Measurements from ENCODE around the gene CTXN1. TPM values are rescaled to one million over a fixed set of nuclear protein-coding genes. Genes with fewer than 3 reads are reported as not detected.

CTXN1 gene
- total and polyA plus RNA-seq, 2 donors (not counting 1 experiment from before 2014, with no cell fraction given), result 0.66 to 0.85 TPM

- TF ChIP-seq EZH2 (IDR thresholded peaks at IDR 0.05; ENCODE audit: low read length, missing control alignments), result no peak
- no peak for TF ChIP-seq CTCF (conservative IDR thresholded peaks at IDR 0.05 in 1 of 2, IDR thresholded peaks at IDR 0.05 in 1 of 2; ENCODE audit: low read depth in 1 of 2, low read length in 2 of 2)
- Histone ChIP-seq H3K27ac (ENCODE audit: insufficient read depth, low read length) (no peak overlapping the region), H3K9me3 (ENCODE audit: control insufficient read depth, insufficient read depth, low read depth, low read length) (no peaks in the 10 kb centered on the region), H2AFZ (ENCODE audit: low read length) (no peak overlapping the region), H3K9ac (ENCODE audit: insufficient read depth, low read length) (no peak overlapping the region), H3K27me3 (ENCODE audit: control insufficient read depth, insufficient read depth, low read length) (no peaks in the 10 kb centered on the region), H3K4me2 (ENCODE audit: extremely low read depth, insufficient read depth, low read length) (no peak overlapping the region), H4K20me1 (ENCODE audit: control insufficient read depth, extremely low read depth, insufficient read depth, low read length) (peaks cover 2% of the 10 kb centered on the region), H3K36me3 (ENCODE audit: control insufficient read depth, insufficient read depth, low read length) (peaks cover 16% of the 10 kb centered on the region), H3K4me1 (ENCODE audit: control insufficient read depth, extremely low read depth, insufficient read depth, low read length) (no peaks in the 10 kb centered on the region), H3K4me3 (replicated peaks in 1 of 4; ENCODE audit: control extremely low read depth in 1 of 4, insufficient read depth in 1 of 4, low read depth in 3 of 4, low read length in 4 of 4) (no peak overlapping the region), H3K79me2 (ENCODE audit: control insufficient read depth, insufficient read depth, low read length) (no peaks in the 10 kb centered on the region)
- no peak for DNase-seq (ENCODE audit: low read depth in 2 of 2)
Measured at GRCh38 chr19:7971553-7972520, 45.9 kb upstream of the CTXN1 start.

- Histone ChIP-seq H3K4me1 (ENCODE audit: control insufficient read depth, extremely low read depth, insufficient read depth, low read length) (no peaks in the 10 kb centered on the region), H3K27me3 (ENCODE audit: control insufficient read depth, insufficient read depth, low read length) (no peaks in the 10 kb centered on the region), H3K4me3 (replicated peaks in 1 of 4; ENCODE audit: control extremely low read depth in 1 of 4, insufficient read depth in 1 of 4, low read depth in 3 of 4, low read length in 4 of 4) (no peak overlapping the region), H4K20me1 (ENCODE audit: control insufficient read depth, extremely low read depth, insufficient read depth, low read length) (peaks cover 2% of the 10 kb centered on the region), H2AFZ (ENCODE audit: low read length) (no peak overlapping the region), H3K79me2 (ENCODE audit: control insufficient read depth, insufficient read depth, low read length) (no peaks in the 10 kb centered on the region), H3K9ac (ENCODE audit: insufficient read depth, low read length) (no peak overlapping the region), H3K36me3 (ENCODE audit: control insufficient read depth, insufficient read depth, low read length) (peaks cover 16% of the 10 kb centered on the region), H3K4me2 (ENCODE audit: extremely low read depth, insufficient read depth, low read length) (no peak overlapping the region), H3K9me3 (ENCODE audit: control insufficient read depth, insufficient read depth, low read depth, low read length) (no peaks in the 10 kb centered on the region), H3K27ac (ENCODE audit: insufficient read depth, low read length) (no peak overlapping the region)
- TF ChIP-seq EZH2 (IDR thresholded peaks at IDR 0.05; ENCODE audit: low read length, missing control alignments) (no peak), CTCF (conservative IDR thresholded peaks at IDR 0.05 in 1 of 2, IDR thresholded peaks at IDR 0.05 in 1 of 2; ENCODE audit: low read depth in 1 of 2, low read length in 2 of 2) (peak; percentile 65 to 82)
- DNase-seq (ENCODE audit: low read depth in 2 of 2), result peak; percentile 14 to 43
Measured at GRCh38 chr19:7970716-7971448, 44.9 kb upstream of the CTXN1 start.

- no peak overlapping the region for H3K4me2 ChIP-seq (ENCODE audit: extremely low read depth, insufficient read depth, low read length)
- H3K27ac ChIP-seq (ENCODE audit: insufficient read depth, low read length), result no peak overlapping the region
- H3K9ac ChIP-seq (ENCODE audit: insufficient read depth, low read length), result no peak overlapping the region
- TF ChIP-seq CTCF (conservative IDR thresholded peaks at IDR 0.05 in 1 of 2, IDR thresholded peaks at IDR 0.05 in 1 of 2; ENCODE audit: low read depth in 1 of 2, low read length in 2 of 2), result no peak
- no peak for TF ChIP-seq EZH2 (IDR thresholded peaks at IDR 0.05; ENCODE audit: low read length, missing control alignments)
- no peaks in the 10 kb centered on the region for H3K79me2 ChIP-seq (ENCODE audit: control insufficient read depth, insufficient read depth, low read length)
- DNase-seq (ENCODE audit: low read depth in 2 of 2), result no peak
- no peak overlapping the region for H2AFZ ChIP-seq (ENCODE audit: low read length)
- H3K4me3 ChIP-seq (replicated peaks in 1 of 4; ENCODE audit: control extremely low read depth in 1 of 4, insufficient read depth in 1 of 4, low read depth in 3 of 4, low read length in 4 of 4), result no peak overlapping the region
- peaks cover 13% of the 10 kb centered on the region for H3K36me3 ChIP-seq (ENCODE audit: control insufficient read depth, insufficient read depth, low read length)
- H3K27me3 ChIP-seq (ENCODE audit: control insufficient read depth, insufficient read depth, low read length), result no peaks in the 10 kb centered on the region
- no peaks in the 10 kb centered on the region for H3K9me3 ChIP-seq (ENCODE audit: control insufficient read depth, insufficient read depth, low read depth, low read length)
- no peaks in the 10 kb centered on the region for H3K4me1 ChIP-seq (ENCODE audit: control insufficient read depth, extremely low read depth, insufficient read depth, low read length)
- H4K20me1 ChIP-seq (ENCODE audit: control insufficient read depth, extremely low read depth, insufficient read depth, low read length), result peaks cover 2% of the 10 kb centered on the region
Measured at GRCh38 chr19:7969555-7969939, 43.6 kb upstream of the CTXN1 start.
